ENCODE data around the gene SCN4B. TPM values are rescaled to one million over a fixed set of nuclear protein-coding genes. Genes with fewer than 3 reads are reported as not detected.

SCN4B gene
- total and polyA plus RNA-seq, 12 donors = 0.17 to 16.9 (median 4.6) TPM

GRCh38 chr11:118163494-118163893, 10.9 kb upstream of the SCN4B start:
- Histone ChIP-seq H3K27ac (no peak overlapping the region), H3K36me3 (replicated peaks in 1 of 2) (no peaks in the 10 kb centered on the region), H3K4me3 (no peak overlapping the region), H3K9me3 (replicated peaks in 1 of 3) (no peaks in the 10 kb centered on the region), H3K27me3 (no peaks in the 10 kb centered on the region), H3K4me1 (replicated peaks in 1 of 2) (no peaks in the 10 kb centered on the region)
- 61 to 73% (median 68%) methylated on average over 5 of the region's 5 CpGs for WGBS, 4 donors
- TF ChIP-seq POLR2A (IDR thresholded peaks at IDR 0.05) (no peak), CTCF (IDR thresholded peaks at IDR 0.05) (no peak)
- no peak for DNase-seq
- intact Hi-C loops (cut with DNase I) = no loop called here

GRCh38 chr11:118162846-118163245, 10.2 kb upstream of the SCN4B start:
- Histone ChIP-seq H3K36me3 (replicated peaks in 1 of 2) (no peaks in the 10 kb centered on the region), H3K4me3 (no peak overlapping the region), H3K27ac (no peak overlapping the region), H3K27me3 (no peaks in the 10 kb centered on the region), H3K4me1 (replicated peaks in 1 of 2) (no peaks in the 10 kb centered on the region), H3K9me3 (replicated peaks in 1 of 3) (no peaks in the 10 kb centered on the region)
- intact Hi-C loops (cut with DNase I) = no loop called here
- no peak for DNase-seq
- TF ChIP-seq CTCF (IDR thresholded peaks at IDR 0.05) (no peak), POLR2A (IDR thresholded peaks at IDR 0.05) (no peak)
- 70 to 78% (median 73%) methylated on average over 3 of the region's 3 CpGs for WGBS, 4 donors

- no peak overlapping the region for H3K27ac ChIP-seq
- no peak for TF ChIP-seq CTCF (IDR thresholded peaks at IDR 0.05)
- no peak for TF ChIP-seq POLR2A (IDR thresholded peaks at IDR 0.05)
- no peaks in the 10 kb centered on the region for H3K36me3 ChIP-seq (replicated peaks in 1 of 2)
- intact Hi-C loops (cut with DNase I) = no loop called here
- H3K4me3 ChIP-seq = no peak overlapping the region
- no peaks in the 10 kb centered on the region for H3K9me3 ChIP-seq (replicated peaks in 1 of 3)
- WGBS, 4 donors = 65 to 76% (median 71%) methylated on average over 6 of the region's 6 CpGs
- H3K27me3 ChIP-seq = no peaks in the 10 kb centered on the region
- H3K4me1 ChIP-seq (replicated peaks in 1 of 2) = no peaks in the 10 kb centered on the region
- no peak for DNase-seq
These were observed 9.2 kb upstream of the SCN4B start for GRCh38 chr11:118161786-118162185.

GRCh38 chr11:118157186-118157895, 4.7 kb upstream of the SCN4B start:
- H3K4me1 ChIP-seq (replicated peaks in 1 of 2) = peaks cover 0 to 8% of the 10 kb centered on the region in 2 donors
- no peaks in the 10 kb centered on the region for H3K9me3 ChIP-seq (replicated peaks in 1 of 3)
- no peaks in the 10 kb centered on the region for H3K36me3 ChIP-seq (replicated peaks in 1 of 2)
- H3K4me3 ChIP-seq = no peak overlapping the region
- H3K27ac ChIP-seq = no peak overlapping the region
- intact Hi-C loops (cut with DNase I) = no loop called here
- TF ChIP-seq CTCF (IDR thresholded peaks at IDR 0.05) (no peak), POLR2A (IDR thresholded peaks at IDR 0.05) (no peak)
- DNase-seq = no peak
- WGBS, 4 donors = 38 to 43% (median 42%) methylated on average over 6 to 10 of the region's 10 CpGs
- peaks cover 23% of the 10 kb centered on the region for H3K27me3 ChIP-seq
